HG02852 (cell line): ENCODE results near the gene AFG1L.
"Not testable (repeated sequence)": the region's sequence is repeated elsewhere in the genome, so short reads cannot be mapped to it uniquely, and the experiment has no call there.

Experiments used
- ATAC-seq: cut with Tn5 transposase; IDR thresholded peaks from one replicate; pipeline ENCODE4 v1.9.1; 2021; ENCODE audit warnings: mild to moderate bottlenecking, moderate library complexity; ENCODE audit not compliant: unreplicated experiment

AFG1L gene

DNA sequence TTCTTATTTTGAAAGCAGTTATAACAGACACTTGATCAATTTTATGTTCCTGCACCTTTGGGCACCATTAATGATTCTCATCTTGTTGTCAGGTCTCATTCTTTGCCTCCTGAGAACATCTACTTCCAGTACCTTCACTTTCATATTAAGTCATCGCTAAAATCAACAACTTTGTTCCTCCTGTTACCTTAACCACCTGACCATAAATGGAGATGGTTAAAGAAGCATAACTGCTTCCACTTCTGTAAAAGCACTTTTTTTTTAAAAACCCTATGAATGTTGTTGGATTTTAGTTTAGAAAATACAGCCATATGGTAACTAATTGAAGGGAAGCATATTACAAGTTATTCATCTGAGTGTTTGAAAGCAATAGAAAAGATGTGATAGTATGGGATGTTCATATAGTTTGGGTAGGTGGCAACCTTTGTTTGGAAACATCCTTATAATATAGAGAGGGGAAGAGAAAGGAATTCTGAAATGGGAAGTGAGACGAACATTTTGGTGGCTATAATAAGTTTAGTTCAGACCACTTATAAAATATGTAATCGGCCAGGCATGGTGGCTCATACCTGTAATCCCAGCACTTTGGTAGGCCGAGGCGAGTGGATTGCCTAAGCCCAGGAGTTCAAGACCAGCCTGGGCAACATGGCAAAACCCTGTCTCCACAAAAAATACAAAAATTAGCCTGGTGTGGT lies 53.9 kb downstream of the AFG1L start:
- peak; percentile 97 for ATAC-seq

DNA sequence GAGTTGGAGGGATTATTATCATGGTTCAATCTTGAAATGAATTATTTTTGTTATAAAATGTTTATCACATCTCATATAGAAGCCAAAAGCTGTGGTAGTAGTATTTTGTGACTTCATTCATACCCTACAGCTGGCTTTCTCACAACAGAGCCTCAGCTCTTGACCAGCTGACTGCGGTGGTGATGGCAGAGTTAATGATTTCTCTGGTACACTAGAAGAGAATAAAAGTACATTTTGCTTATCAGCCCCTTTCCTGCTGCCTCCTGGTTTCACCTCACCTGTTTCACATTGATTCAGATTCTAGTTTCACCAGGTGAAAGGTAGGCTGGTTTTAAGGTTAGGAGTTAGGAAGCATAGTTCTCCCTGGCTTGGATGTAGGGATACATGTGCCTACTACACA lies 55.7 kb downstream of the AFG1L start:
- ATAC-seq: no peak

DNA sequence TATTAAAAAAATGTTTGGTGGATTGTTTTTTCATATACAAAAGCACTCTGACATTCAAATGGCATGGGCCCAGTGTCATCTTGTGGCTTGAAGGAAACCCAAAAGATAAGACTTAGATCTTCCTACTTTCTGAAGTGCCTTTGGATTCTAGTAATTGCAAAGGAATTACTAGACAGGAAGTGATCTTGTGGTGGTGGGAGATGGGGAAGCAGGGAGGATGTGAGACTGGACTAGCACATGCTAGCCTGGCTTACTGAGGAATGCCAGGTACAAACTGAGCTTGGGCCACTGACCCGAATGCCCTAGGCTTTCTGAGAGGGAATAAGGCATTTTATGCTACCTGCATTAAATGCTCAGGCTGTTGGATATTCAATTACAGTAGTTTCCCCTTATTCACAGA lies 59.0 kb downstream of the AFG1L start:
- ATAC-seq: no peak

DNA sequence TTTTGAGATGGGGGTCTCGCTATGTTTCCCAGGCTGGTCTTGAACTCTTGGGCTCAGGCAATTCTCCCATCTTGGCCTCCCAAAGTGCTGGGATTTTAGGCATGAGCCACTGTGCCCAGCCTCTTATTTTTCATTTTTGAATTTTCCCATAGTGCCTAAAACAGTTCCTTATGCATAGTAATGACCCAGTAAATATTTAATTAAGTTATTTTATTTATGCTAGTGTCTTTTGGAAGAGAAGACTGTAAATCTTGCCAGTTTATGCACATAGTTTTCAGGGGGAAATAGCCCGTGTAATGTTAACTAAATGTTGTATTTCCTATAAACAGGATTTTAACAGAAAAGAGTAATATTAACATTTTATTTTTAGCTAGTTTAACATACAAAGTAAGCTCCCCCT lies 60.3 kb downstream of the AFG1L start:
- no peak for ATAC-seq

DNA sequence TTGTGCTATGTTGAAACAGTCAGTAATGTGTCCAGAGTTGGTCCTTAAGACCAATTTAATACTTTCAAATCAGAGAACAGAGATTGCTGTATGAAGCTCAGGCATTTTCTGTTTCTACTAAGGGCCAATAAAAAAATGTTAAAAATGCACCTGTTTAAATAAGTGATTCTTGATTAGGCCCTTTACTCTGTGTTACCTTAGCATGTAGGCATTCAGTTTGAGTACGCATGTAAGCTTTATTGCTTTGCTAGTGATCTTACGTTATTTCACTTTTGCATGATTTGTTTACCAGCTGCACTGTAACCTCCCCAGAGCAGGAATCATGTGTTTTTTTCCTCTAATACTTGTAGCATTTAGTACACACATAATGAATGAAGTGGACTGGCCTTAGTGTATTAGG lies 61.0 kb downstream of the AFG1L start:
- no peak for ATAC-seq

DNA sequence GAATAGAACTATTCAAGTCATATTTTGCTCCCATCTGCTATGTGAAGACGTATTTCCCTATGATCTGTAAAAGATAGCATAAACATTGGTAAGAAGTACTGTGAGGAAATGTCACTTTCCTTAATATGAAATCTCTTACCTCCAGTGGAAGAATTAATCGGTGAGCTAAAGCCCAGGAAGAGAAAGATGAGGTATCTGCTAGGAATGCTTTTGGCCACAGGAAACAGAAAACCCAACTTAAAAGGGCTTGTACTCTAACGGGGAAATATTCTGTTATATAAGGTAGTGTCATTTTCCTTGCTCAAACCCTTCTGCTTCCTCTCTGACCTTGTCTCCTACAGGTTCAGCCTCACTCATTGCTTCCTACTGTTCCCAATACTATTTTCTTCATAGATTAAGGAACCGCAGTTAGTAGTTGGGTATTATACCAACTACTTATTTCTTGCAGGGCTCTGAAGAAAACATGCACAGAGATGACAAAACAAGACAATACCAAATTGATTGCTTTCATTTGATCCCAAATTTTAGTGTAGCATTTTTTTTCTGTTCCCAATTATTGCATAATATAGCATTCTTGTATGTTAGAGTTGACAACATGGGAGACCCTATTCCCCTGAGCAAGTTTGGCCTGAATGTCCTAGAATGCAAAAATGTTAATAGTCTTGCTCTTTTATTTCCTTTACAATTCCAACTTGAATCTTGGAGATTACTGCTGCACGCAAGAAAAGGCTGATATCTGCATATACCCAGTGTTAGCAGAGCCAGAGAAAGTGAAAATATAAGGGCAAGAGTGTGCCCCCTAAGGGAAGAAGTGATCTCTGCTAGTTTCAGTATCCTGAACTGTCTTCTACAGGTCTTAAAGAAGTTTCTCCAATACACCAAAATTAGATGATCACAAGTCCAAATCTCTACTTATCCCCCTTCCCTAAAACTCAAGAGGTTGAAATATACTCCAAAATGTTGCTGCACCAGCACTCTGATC lies 65.3 kb downstream of the AFG1L start:
- ATAC-seq: no peak

DNA sequence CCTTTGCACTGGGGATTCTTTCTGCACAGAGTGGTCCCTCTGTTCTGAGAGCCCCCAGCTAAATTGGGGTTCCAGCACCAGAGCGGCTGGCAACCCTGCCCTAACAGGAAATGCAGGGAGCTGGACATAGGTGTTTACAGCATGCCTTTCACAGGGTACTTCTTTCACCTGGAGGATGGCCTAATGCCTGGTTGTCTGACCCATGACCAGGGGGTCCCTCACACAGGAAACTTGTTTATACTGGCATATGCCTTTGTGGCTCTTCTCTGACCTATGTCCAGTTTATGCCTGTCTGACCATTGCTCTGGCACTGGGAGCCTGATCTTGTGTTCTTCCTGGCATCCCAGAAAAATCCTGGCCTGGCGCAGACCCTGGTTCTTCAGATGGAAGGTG lies 66.1 kb downstream of the AFG1L start:
- ATAC-seq: no peak

DNA sequence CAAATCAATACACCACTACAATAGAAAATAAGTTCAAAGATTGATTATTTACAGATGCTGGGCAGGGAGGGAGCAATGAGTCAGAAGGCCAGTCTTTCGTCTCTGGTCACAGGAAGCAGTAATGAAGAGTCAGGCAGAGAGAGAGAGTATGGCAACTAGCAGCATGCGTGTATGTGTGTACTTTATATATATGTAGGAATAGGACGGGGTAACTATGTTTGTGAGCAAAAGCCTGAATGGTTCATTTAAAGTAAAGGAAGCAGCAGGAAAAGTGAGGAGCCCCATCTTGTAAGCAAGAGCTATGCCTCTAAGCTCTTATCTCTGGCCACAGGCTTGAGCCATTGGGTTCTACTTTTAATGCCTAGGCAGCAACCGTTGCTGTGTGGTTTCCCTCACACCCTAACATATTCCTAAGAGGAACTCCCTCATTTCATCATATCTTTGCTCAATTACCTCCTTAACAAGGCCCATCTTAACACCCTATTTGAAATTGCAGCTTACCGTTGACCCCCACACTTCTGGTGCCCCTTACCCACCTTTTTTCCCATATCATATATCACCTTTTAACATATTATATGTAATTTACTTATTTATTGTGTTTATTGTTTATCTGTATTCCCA lies 66.6 kb downstream of the AFG1L start:
- no peak for ATAC-seq

DNA sequence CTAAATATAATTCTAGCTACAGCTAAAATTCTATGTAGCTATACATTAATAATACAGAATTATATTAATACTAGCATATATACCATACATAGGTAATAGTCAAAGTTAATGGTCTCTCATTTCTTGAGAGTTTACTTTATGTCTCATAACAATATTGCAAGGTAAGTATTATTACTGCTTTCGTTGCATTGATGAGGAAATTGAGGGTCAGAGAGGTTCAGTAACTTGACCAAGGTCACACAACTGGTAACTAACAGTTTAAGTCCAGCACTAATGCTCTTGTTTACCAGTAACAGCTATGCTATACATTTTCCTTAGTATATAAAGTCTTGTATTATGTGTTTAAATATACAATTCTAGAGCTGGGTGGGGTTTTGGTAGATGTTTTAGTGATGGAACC lies 67.6 kb downstream of the AFG1L start:
- no peak for ATAC-seq

DNA sequence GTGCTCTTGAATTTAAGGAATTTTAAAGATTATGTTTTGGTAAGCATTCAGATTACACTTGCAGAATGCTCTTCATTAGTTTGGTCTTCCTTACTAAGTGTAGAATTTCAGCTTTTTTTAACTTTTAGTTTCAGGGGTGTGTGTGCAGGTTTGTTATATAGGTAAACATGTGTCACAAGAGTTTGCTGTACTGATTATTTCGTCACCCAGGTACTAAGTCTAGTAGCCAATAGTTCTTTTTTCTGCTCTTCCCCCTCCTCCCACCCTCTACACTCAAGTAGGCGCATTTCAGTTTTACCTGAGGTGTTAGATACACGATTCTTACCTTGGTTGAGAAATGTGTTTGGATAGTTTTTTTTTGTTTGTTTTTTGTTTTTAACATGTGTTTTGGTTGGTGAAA lies 68.3 kb downstream of the AFG1L start:
- ATAC-seq: no peak

DNA sequence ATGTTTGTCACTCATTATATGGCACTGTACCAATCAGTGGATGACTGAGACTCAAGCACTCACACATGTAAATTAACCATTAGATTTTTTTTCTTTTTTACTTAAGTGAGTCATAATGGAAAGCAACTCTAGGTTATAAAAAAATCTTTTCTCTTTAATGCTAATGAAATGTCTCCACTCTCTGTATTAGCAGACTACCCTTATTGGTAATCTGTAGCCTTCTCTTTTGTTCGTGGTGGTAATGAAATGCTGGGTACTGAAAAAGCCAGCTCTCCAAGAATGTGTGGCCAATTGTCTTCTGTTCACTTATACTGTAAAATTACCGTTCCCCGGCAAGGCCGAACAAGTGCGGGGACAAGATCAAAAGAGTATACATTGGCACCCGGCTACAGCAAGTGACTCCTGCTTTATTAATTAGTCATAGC lies 69.0 kb downstream of the AFG1L start:
- ATAC-seq: no peak

DNA sequence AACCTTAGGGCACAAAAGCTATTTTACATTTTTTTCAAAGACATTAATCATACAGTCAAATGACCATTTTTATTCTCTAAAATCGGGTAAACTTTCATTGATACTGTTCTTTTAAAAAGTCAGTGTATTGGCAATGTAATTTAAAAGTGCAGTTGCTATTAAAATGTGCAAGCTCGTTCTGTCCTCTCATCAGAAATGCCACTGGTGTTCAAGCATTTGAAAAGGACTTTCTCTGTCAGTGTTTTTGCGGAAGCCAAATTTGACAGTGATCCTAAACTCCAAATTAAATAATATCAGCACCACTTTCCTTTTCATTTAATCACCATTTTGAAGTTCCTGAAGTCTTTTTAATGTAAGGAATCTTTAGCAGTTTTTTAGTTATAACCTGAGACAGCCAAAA lies 69.6 kb downstream of the AFG1L start:
- ATAC-seq: no peak

DNA sequence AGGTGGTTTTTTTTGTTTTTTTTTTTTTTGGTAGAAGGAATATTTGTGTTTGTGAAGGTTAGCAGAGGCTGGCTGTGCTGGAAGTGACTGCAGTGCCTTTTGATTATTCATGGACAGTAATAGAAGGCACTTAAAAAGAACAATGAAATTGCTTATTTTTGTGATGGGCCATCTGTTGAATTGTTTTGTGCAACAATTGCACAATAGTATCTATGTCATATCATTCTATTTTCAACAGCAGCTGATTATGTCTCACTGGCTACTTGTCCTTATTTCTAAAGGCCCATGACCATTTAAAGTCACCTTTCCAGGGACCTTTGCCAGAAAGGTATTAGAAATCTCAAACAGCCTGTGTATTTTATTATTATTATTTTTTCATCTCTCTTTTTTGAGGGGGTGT lies 70.6 kb downstream of the AFG1L start:
- no peak for ATAC-seq

DNA sequence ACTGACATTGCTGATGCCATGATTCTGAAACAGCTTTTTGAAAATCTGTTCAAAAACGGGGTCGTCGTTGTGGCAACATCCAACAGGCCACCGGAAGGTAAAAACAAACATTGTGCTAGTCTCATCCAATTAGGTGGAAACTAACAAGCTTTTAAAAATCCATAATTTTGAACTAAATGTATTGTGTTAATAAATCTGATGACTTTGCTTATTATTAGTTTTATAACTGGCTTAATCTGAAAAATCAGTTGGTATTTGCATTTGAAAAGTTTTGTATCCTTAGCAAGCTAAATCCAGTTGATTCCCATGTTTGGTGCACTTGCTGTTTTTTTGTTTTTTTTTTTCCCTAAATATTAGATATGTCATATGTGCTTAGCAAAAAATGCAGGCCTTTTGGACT lies 71.4 kb downstream of the AFG1L start:
- no peak for ATAC-seq

DNA sequence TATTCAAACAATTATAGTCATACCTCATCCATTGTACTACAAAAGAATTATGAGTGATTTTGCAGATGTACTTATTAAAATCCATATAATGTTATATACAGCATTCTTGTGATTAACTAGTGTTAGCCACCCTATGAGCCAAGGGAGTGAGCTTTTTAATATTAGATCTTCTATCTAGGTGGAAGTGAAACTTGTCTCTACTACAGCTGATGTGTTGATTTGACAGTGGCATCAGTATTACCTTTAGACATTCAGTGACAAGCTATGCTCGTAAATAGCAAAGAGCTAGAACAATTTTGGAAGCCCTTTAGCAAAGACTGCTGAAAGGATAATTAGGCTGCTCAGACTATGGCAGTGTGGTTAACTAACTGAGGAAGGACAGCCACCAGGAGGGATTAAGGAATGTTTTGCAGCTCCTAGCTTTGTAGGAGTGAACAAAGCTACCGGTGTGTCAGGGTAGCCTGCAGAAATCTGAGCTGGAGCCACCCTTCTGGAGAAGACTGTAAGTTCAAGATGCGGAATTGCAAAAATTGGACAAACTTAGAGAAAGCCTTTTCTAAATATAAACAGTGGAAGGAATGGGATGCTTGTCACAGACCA lies 73.7 kb downstream of the AFG1L start:
- ATAC-seq: no peak

DNA sequence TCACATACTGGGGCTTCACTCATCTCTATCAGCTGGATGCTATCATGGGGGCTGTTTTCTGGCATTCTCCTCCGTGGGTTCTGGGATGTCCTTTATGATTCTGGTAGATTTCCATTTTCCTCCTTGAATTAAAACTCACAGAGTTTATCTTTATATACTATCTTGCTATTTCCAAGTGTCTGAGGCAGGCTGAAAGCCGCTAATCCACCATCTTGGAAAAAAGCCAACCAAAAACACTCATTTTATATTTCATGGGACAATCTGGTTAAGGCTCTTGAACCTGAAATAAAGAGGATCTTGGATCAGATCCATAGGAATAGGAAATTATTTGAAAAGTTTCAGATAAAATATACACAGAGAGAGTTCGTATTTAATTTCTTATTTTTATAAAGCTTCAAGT lies 86.0 kb downstream of the AFG1L start:
- no peak for ATAC-seq

DNA sequence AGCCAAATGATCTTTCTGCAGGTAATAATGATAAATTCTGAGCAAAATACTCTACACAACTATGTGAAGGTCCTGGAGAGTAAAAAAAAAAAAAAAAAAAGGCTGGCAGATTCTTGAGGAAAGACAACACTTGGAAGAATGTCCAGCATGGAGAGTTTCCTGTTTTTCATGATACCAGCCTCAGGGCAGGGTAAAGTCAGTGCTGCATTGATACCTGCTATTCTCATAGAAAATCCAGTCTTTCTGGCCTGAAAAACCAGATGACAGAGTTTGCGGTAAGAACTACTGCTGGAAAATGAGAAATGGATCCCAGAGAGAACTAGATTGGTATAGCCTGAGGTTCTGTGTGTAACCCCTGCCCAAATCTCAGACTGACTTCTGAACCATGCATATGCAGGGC lies 89.1 kb downstream of the AFG1L start:
- no peak for ATAC-seq

DNA sequence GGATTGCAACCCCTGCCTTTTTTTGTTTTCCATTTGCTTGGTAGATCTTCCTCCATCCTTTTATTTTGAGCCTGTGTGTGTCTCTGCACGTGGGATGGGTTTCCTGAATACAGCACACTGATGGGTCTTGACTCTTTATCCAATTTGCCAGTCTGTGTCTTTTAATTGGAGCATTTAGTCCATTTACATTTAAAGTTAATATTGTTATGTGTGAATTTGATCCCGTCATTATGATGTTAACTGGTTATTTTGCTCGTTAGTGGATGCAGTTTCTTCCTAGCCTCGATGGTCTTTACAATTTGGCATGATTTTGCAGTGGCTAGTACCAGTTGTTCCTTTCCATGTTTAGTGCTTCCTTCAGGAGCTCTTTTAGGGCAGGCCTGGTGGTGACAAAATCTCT lies 94.3 kb downstream of the AFG1L start:
- not testable (repeated sequence) for ATAC-seq

DNA sequence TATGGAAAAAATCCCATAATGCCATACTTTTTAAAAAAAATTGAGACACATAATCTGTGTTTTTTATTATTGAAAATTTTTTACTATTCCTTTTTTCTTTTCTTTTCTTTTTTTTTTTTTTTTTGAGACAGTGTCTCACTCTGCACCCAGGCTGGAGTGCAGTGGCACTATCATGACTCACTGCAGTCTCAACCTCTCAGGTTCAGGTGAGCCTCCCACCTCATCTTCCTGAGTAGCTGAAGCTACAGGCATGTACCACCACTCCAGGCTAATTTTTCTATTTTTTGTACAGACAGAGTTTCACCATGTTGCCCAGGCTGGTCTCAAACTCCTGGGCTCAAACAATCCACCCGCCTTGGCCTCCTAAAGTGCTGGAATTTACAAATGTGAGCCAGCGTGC lies 100.4 kb downstream of the AFG1L start:
- no peak for ATAC-seq

DNA sequence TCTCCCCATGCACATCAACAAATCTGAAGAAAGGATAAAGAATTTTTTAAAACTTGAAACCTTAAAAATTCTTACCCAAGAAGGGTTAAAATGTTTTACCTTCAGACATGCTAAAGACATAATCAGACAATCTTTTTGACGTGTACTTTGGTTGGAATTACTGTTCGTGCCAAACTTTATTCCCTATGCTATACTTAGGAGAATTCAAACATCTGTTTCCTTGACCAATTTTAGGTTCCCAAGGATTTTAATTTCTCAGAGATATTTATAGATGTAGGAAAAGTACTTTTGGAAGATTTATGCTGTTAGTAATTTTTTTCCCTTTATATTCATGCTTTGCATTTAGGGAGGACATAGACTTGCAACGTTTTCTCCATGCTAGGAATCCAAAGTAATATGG lies 108.4 kb downstream of the AFG1L start:
- ATAC-seq: no peak

DNA sequence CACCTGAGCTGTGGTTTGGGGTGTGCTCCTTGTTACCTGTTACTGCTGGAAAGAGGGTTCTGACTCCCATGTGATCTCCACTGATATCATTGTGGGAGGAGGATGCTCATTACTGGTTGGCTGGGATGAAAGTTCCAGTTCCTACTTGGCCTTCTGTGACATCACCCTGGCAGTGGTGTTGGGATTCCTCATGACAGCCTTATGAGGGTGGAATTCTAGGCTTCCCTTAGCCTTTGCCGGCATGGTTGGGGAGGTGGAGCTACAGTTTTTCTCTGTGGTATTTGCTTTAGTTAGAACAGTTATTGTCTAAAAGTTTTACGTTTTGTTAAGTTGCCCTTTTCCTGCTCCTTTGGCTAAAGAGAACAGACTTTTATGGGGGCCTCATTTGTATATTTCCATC lies 112.1 kb downstream of the AFG1L start:
- ATAC-seq: no peak
